PC-9 (cell line): ENCODE results near the gene SYT1. TPM values are rescaled to one million over a fixed set of nuclear protein-coding genes. Genes with fewer than 3 reads are reported as not detected.

Experiments used
- BruUV-seq: library from RNA; stranded (reverse); fragments of 400-500 nt; replicated peaks from 2 replicates; lab custom pipeline; 2021; lab: Mats Ljungman, UMichigan
- CTCF ChIA-PET: fragments of 300-600 bp; sonication (Branson Sonifier 250); formaldehyde crosslinking; loops from one replicate; lab custom pipeline; 2022; ENCODE audit warnings: antibody characterized with exemption; lab: Charles Lee
- POLR2A ChIA-PET: fragments of 300-600 bp; sonication (Branson Sonifier 250); formaldehyde crosslinking; loops from one replicate; lab custom pipeline; 2022; ENCODE audit warnings: antibody characterized with exemption; ENCODE audit not compliant: unreplicated experiment; lab: Charles Lee
- DNase-seq, 2 experiments: peaks; one replicate each; pipeline versions ENCODE4 v3.0.0 to v3.0.0-alpha.2; 2015 to 2022; ENCODE audit warnings: mixed read lengths in 1 of 2
- H2AFZ ChIP-seq: fragments of 200-600 bp; sonication (generic); 2 replicates; pipeline ENCODE4 v1.8.1; 2017; ENCODE audit warnings: antibody characterized with exemption
- H3F3A ChIP-seq: fragments of 200-600 bp; sonication (generic); 2 replicates; pipeline ENCODE4 v1.8.1; 2017; ENCODE audit warnings: antibody characterized with exemption, mild to moderate bottlenecking, low read depth; ENCODE audit not compliant: insufficient read depth
- H3K27ac ChIP-seq: fragments of 200-600 bp; sonication (generic); 2 replicates; pipeline ENCODE4 v1.6.1; 2016; ENCODE audit warnings: mixed run types
- H3K27me3 ChIP-seq: fragments of 200-600 bp; sonication (generic); 2 replicates; pipeline ENCODE4 v1.6.1; 2016; ENCODE audit warnings: low read depth, mixed run types; ENCODE audit not compliant: insufficient read depth
- H3K36me3 ChIP-seq: fragments of 200-600 bp; sonication (generic); 2 replicates; pipeline ENCODE4 v1.6.1; 2016; ENCODE audit warnings: low read depth, mixed run types
- H3K4me1 ChIP-seq: fragments of 200-600 bp; sonication (generic); replicated peaks from 2 replicates; pipeline ENCODE4 v1.6.1; 2016; ENCODE audit warnings: mixed run types; ENCODE audit not compliant: insufficient read depth
- H3K4me2 ChIP-seq: fragments of 200-600 bp; sonication (generic); 2 replicates; pipeline ENCODE4 v1.6.1; 2017; ENCODE audit warnings: mixed run types
- H3K4me3 ChIP-seq: fragments of 200-600 bp; sonication (generic); 2 replicates; pipeline ENCODE4 v1.6.1; 2016; ENCODE audit warnings: mixed run types
- H3K79me2 ChIP-seq: fragments of 200-600 bp; sonication (generic); 2 replicates; pipeline ENCODE4 v1.6.1; 2017; ENCODE audit warnings: low read depth, mixed run types
- H3K9me2 ChIP-seq: fragments of 200-600 bp; sonication (generic); 2 replicates; pipeline ENCODE4 v1.8.1; 2017; ENCODE audit warnings: mild to moderate bottlenecking; ENCODE audit not compliant: insufficient read depth
- H3K9me3 ChIP-seq: fragments of 200-600 bp; sonication (generic); 2 replicates; pipeline ENCODE4 v1.8.1; 2016; ENCODE audit warnings: low read depth; ENCODE audit not compliant: insufficient read depth
- H4K20me1 ChIP-seq: fragments of 200-600 bp; sonication (generic); 2 replicates; pipeline ENCODE4 v1.8.1; 2017; ENCODE audit not compliant: insufficient read depth
- CTCF ChIP-seq: fragments of 200-600 bp; sonication (generic); conservative IDR thresholded peaks from 2 replicates; pipeline ENCODE4 v1.6.1; 2017; ENCODE audit warnings: mixed run types, antibody characterized with exemption, mild to moderate bottlenecking, moderate library complexity
- EZH2 ChIP-seq: fragments of 200-600 bp; sonication (generic); IDR thresholded peaks from 2 replicates; pipeline ENCODE4 v1.8.0; 2017; ENCODE audit warnings: antibody characterized with exemption, low read depth
- intact Hi-C: fragments of 100-400 bp; cut with micrococcal nuclease; formaldehyde crosslinking; loops from one replicate; pipeline ENCODE4 v1.10.0; 2022; ENCODE audit not compliant: unreplicated experiment
- total RNA-seq: library from RNA; stranded (reverse); gene quantifications from 2 replicates; pipeline ENCODE4 v1.2.3, GENCODE V29; 2021

Gene SYT1
- total RNA-seq, 1 experiment from 2014 or later, result 1.2 TPM

GRCh38 chr12:79255288-79255687 lies 390.7 kb downstream of the SYT1 start:
- intact Hi-C loops, result no loop called here
- TF ChIP-seq EZH2 (no peak), CTCF (no peak)
- Histone ChIP-seq H3K9me3 (no peaks in the 10 kb centered on the region), H3K27me3 (no peaks in the 10 kb centered on the region), H3K27ac (no peak overlapping the region), H2AFZ (no peak overlapping the region), H3K9me2 (no peaks in the 10 kb centered on the region), H3K36me3 (no peaks in the 10 kb centered on the region), H3K4me2 (no peak overlapping the region), H4K20me1 (no peaks in the 10 kb centered on the region), H3K79me2 (no peaks in the 10 kb centered on the region), H3K4me3 (no peak overlapping the region), H3K4me1 (no peaks in the 10 kb centered on the region), H3F3A (no peaks in the 10 kb centered on the region)
- ChIA-PET POLR2A (no interaction called here), CTCF (no interaction called here)
- BruUV-seq, result no TSS peak
- DNase-seq, result no peak

- POLR2A ChIA-PET, result no interaction called here
- Histone ChIP-seq H3K79me2 (no peaks in the 10 kb centered on the region), H3K27me3 (no peaks in the 10 kb centered on the region), H3K4me3 (no peak overlapping the region), H3K4me1 (no peaks in the 10 kb centered on the region), H2AFZ (no peak overlapping the region), H3K4me2 (no peak overlapping the region), H3K9me3 (no peaks in the 10 kb centered on the region), H4K20me1 (no peaks in the 10 kb centered on the region), H3F3A (no peaks in the 10 kb centered on the region), H3K9me2 (no peaks in the 10 kb centered on the region), H3K36me3 (no peaks in the 10 kb centered on the region), H3K27ac (no peak overlapping the region)
- CTCF ChIA-PET, result no interaction called here
- no peak for DNase-seq
- TF ChIP-seq EZH2, result no peak
- TF ChIP-seq CTCF, result no peak
- BruUV-seq, result no TSS peak
- intact Hi-C loops, result no loop called here
Observed at GRCh38 chr12:79260923-79261322, 396.3 kb downstream of the SYT1 start.

GRCh38 chr12:79262938-79263337 lies 398.4 kb downstream of the SYT1 start:
- Histone ChIP-seq H3K4me2 (no peak overlapping the region), H3F3A (no peaks in the 10 kb centered on the region), H3K4me3 (no peak overlapping the region), H4K20me1 (no peaks in the 10 kb centered on the region), H3K4me1 (no peaks in the 10 kb centered on the region), H3K9me2 (no peaks in the 10 kb centered on the region), H3K36me3 (no peaks in the 10 kb centered on the region), H2AFZ (peak overlapping the region; percentile 67; the same call in 1 of the 2 replicates), H3K27ac (no peak overlapping the region), H3K9me3 (no peaks in the 10 kb centered on the region), H3K79me2 (no peaks in the 10 kb centered on the region), H3K27me3 (no peaks in the 10 kb centered on the region)
- CTCF ChIA-PET, result no interaction called here
- DNase-seq, result no peak
- POLR2A ChIA-PET, result no interaction called here
- intact Hi-C loops, result no loop called here
- TF ChIP-seq CTCF, result no peak
- no peak for TF ChIP-seq EZH2
- no TSS peak for BruUV-seq
